Measurements from ENCODE around the gene DAPP1. TPM values are rescaled to one million over a fixed set of nuclear protein-coding genes. Genes with fewer than 3 reads are reported as not detected.

DAPP1 gene
- total and polyA plus RNA-seq, 2 donors: 17.5 to 24.4 TPM

GRCh38 chr4:99803566-99804101 is 13.0 kb upstream of the DAPP1 start:
- no peak for DNase-seq (ENCODE audit: low read depth in 6 of 9, low spot score in 9 of 9)
- Histone ChIP-seq H3K27me3 (ENCODE audit: control insufficient read depth in 2 of 2, insufficient read depth in 1 of 2, low read length in 1 of 2) (no peaks in the 10 kb centered on the region), H3K9me3 (ENCODE audit: control insufficient read depth in 2 of 2, insufficient read depth in 1 of 2, low read length in 1 of 2) (no peaks in the 10 kb centered on the region), H3K27ac (ENCODE audit: low read depth in 1 of 2, low read length in 1 of 2) (no peak overlapping the region), H3K36me3 (ENCODE audit: control insufficient read depth in 2 of 2, insufficient read depth in 2 of 2, low read length in 1 of 2) (no peaks in the 10 kb centered on the region), H3K4me3 (ENCODE audit: low read length in 2 of 2) (no peak overlapping the region), H3K4me1 (ENCODE audit: control insufficient read depth in 2 of 2, insufficient read depth in 2 of 2, low read length in 2 of 2) (no peaks in the 10 kb centered on the region)
- WGBS: 76% methylated on average over 4 of the region's 4 CpGs

GRCh38 chr4:99806545-99806944 is 10.1 kb upstream of the DAPP1 start:
- Histone ChIP-seq H3K27me3 (ENCODE audit: control insufficient read depth in 2 of 2, insufficient read depth in 1 of 2, low read length in 1 of 2) (no peaks in the 10 kb centered on the region), H3K36me3 (ENCODE audit: control insufficient read depth in 2 of 2, insufficient read depth in 2 of 2, low read length in 1 of 2) (no peaks in the 10 kb centered on the region), H3K27ac (ENCODE audit: low read depth in 1 of 2, low read length in 1 of 2) (no peak overlapping the region), H3K9me3 (ENCODE audit: control insufficient read depth in 2 of 2, insufficient read depth in 1 of 2, low read length in 1 of 2) (no peaks in the 10 kb centered on the region), H3K4me1 (ENCODE audit: control insufficient read depth in 2 of 2, insufficient read depth in 2 of 2, low read length in 2 of 2) (no peaks in the 10 kb centered on the region), H3K4me3 (ENCODE audit: low read length in 2 of 2) (no peak overlapping the region)
- DNase-seq (ENCODE audit: low read depth in 6 of 9, low spot score in 9 of 9): no peak
- WGBS: 86% methylated on average over 4 of the region's 4 CpGs

GRCh38 chr4:99807666-99808065 is 9.0 kb upstream of the DAPP1 start:
- Histone ChIP-seq H3K4me1 (ENCODE audit: control insufficient read depth in 2 of 2, insufficient read depth in 2 of 2, low read length in 2 of 2) (no peaks in the 10 kb centered on the region), H3K27ac (ENCODE audit: low read depth in 1 of 2, low read length in 1 of 2) (no peak overlapping the region), H3K4me3 (ENCODE audit: low read length in 2 of 2) (no peak overlapping the region), H3K9me3 (ENCODE audit: control insufficient read depth in 2 of 2, insufficient read depth in 1 of 2, low read length in 1 of 2) (no peaks in the 10 kb centered on the region), H3K27me3 (ENCODE audit: control insufficient read depth in 2 of 2, insufficient read depth in 1 of 2, low read length in 1 of 2) (no peaks in the 10 kb centered on the region), H3K36me3 (ENCODE audit: control insufficient read depth in 2 of 2, insufficient read depth in 2 of 2, low read length in 1 of 2) (no peaks in the 10 kb centered on the region)
- WGBS: 91% methylated on average over 4 of the region's 4 CpGs
- no peak for DNase-seq (ENCODE audit: low read depth in 6 of 9, low spot score in 9 of 9)

GRCh38 chr4:99808260-99808857 is 8.3 kb upstream of the DAPP1 start:
- Histone ChIP-seq H3K9me3 (ENCODE audit: control insufficient read depth in 2 of 2, insufficient read depth in 1 of 2, low read length in 1 of 2) (no peaks in the 10 kb centered on the region), H3K27ac (ENCODE audit: low read depth in 1 of 2, low read length in 1 of 2) (no peak overlapping the region), H3K4me3 (ENCODE audit: low read length in 2 of 2) (no peak overlapping the region), H3K36me3 (ENCODE audit: control insufficient read depth in 2 of 2, insufficient read depth in 2 of 2, low read length in 1 of 2) (no peaks in the 10 kb centered on the region), H3K4me1 (ENCODE audit: control insufficient read depth in 2 of 2, insufficient read depth in 2 of 2, low read length in 2 of 2) (no peaks in the 10 kb centered on the region), H3K27me3 (ENCODE audit: control insufficient read depth in 2 of 2, insufficient read depth in 1 of 2, low read length in 1 of 2) (no peaks in the 10 kb centered on the region)
- peak in 5 of 9 donors; percentile 38 to 70 (median 47) for DNase-seq (ENCODE audit: low read depth in 6 of 9, low spot score in 9 of 9)
- 27% methylated on average over 13 of the region's 13 CpGs for WGBS

GRCh38 chr4:99809326-99809725 is 7.3 kb upstream of the DAPP1 start:
- 94% methylated on average over 1 of the region's 1 CpG for WGBS
- DNase-seq (ENCODE audit: low read depth in 6 of 9, low spot score in 9 of 9): no peak
- no peak overlapping the region for H3K4me3 ChIP-seq (ENCODE audit: low read length in 2 of 2)
- no peaks in the 10 kb centered on the region for H3K4me1 ChIP-seq (ENCODE audit: control insufficient read depth in 2 of 2, insufficient read depth in 2 of 2, low read length in 2 of 2)
- H3K27ac ChIP-seq (ENCODE audit: low read depth in 1 of 2, low read length in 1 of 2): no peak overlapping the region
- H3K36me3 ChIP-seq (ENCODE audit: control insufficient read depth in 2 of 2, insufficient read depth in 2 of 2, low read length in 1 of 2): no peaks in the 10 kb centered on the region
- H3K9me3 ChIP-seq (ENCODE audit: control insufficient read depth in 2 of 2, insufficient read depth in 1 of 2, low read length in 1 of 2): no peaks in the 10 kb centered on the region
- H3K27me3 ChIP-seq (ENCODE audit: control insufficient read depth in 2 of 2, insufficient read depth in 1 of 2, low read length in 1 of 2): no peaks in the 10 kb centered on the region

- no peak overlapping the region for H3K27ac ChIP-seq (ENCODE audit: low read depth in 1 of 2, low read length in 1 of 2)
- DNase-seq (ENCODE audit: low read depth in 6 of 9, low spot score in 9 of 9): no peak
- H3K36me3 ChIP-seq (ENCODE audit: control insufficient read depth in 2 of 2, insufficient read depth in 2 of 2, low read length in 1 of 2): no peaks in the 10 kb centered on the region
- no peaks in the 10 kb centered on the region for H3K27me3 ChIP-seq (ENCODE audit: control insufficient read depth in 2 of 2, insufficient read depth in 1 of 2, low read length in 1 of 2)
- no peaks in the 10 kb centered on the region for H3K9me3 ChIP-seq (ENCODE audit: control insufficient read depth in 2 of 2, insufficient read depth in 1 of 2, low read length in 1 of 2)
- H3K4me3 ChIP-seq (ENCODE audit: low read length in 2 of 2): no peak overlapping the region
- peaks cover 0 to 8% of the 10 kb centered on the region in 2 donors for H3K4me1 ChIP-seq (ENCODE audit: control insufficient read depth in 2 of 2, insufficient read depth in 2 of 2, low read length in 2 of 2)
Observed at GRCh38 chr4:99810536-99810935, 6.1 kb upstream of the DAPP1 start.

GRCh38 chr4:99811117-99811516 is 5.5 kb upstream of the DAPP1 start:
- DNase-seq (ENCODE audit: low read depth in 6 of 9, low spot score in 9 of 9): no peak
- H3K4me1 ChIP-seq (ENCODE audit: control insufficient read depth in 2 of 2, insufficient read depth in 2 of 2, low read length in 2 of 2): peaks cover 0 to 12% of the 10 kb centered on the region in 2 donors
- no peaks in the 10 kb centered on the region for H3K9me3 ChIP-seq (ENCODE audit: control insufficient read depth in 2 of 2, insufficient read depth in 1 of 2, low read length in 1 of 2)
- H3K27ac ChIP-seq (ENCODE audit: low read depth in 1 of 2, low read length in 1 of 2): no peak overlapping the region
- no peaks in the 10 kb centered on the region for H3K36me3 ChIP-seq (ENCODE audit: control insufficient read depth in 2 of 2, insufficient read depth in 2 of 2, low read length in 1 of 2)
- H3K4me3 ChIP-seq (ENCODE audit: low read length in 2 of 2): no peak overlapping the region
- 93% methylated on average over 1 of the region's 1 CpG for WGBS
- no peaks in the 10 kb centered on the region for H3K27me3 ChIP-seq (ENCODE audit: control insufficient read depth in 2 of 2, insufficient read depth in 1 of 2, low read length in 1 of 2)

GRCh38 chr4:99811850-99812249 is 4.8 kb upstream of the DAPP1 start:
- H3K4me3 ChIP-seq (ENCODE audit: low read length in 2 of 2): no peak overlapping the region
- H3K27ac ChIP-seq (ENCODE audit: low read depth in 1 of 2, low read length in 1 of 2): no peak overlapping the region
- 64% methylated on average over 1 of the region's 1 CpG for WGBS
- no peaks in the 10 kb centered on the region for H3K9me3 ChIP-seq (ENCODE audit: control insufficient read depth in 2 of 2, insufficient read depth in 1 of 2, low read length in 1 of 2)
- peak in 2 of 9 donors; percentile 50 to 68 for DNase-seq (ENCODE audit: low read depth in 6 of 9, low spot score in 9 of 9)
- H3K4me1 ChIP-seq (ENCODE audit: control insufficient read depth in 2 of 2, insufficient read depth in 2 of 2, low read length in 2 of 2): peaks cover 0 to 19% of the 10 kb centered on the region in 2 donors
- no peaks in the 10 kb centered on the region for H3K27me3 ChIP-seq (ENCODE audit: control insufficient read depth in 2 of 2, insufficient read depth in 1 of 2, low read length in 1 of 2)
- H3K36me3 ChIP-seq (ENCODE audit: control insufficient read depth in 2 of 2, insufficient read depth in 2 of 2, low read length in 1 of 2): no peaks in the 10 kb centered on the region

- Histone ChIP-seq H3K36me3 (ENCODE audit: control insufficient read depth in 2 of 2, insufficient read depth in 2 of 2, low read length in 1 of 2) (no peaks in the 10 kb centered on the region), H3K27ac (ENCODE audit: low read depth in 1 of 2, low read length in 1 of 2) (peak overlapping the region in 1 of 2 donors; percentile 8), H3K9me3 (ENCODE audit: control insufficient read depth in 2 of 2, insufficient read depth in 1 of 2, low read length in 1 of 2) (no peaks in the 10 kb centered on the region), H3K4me3 (ENCODE audit: low read length in 2 of 2) (no peak overlapping the region), H3K4me1 (ENCODE audit: control insufficient read depth in 2 of 2, insufficient read depth in 2 of 2, low read length in 2 of 2) (peaks cover 0 to 20% of the 10 kb centered on the region in 2 donors), H3K27me3 (ENCODE audit: control insufficient read depth in 2 of 2, insufficient read depth in 1 of 2, low read length in 1 of 2) (no peaks in the 10 kb centered on the region)
- DNase-seq (ENCODE audit: low read depth in 6 of 9, low spot score in 9 of 9): peak in 1 of 9 donors; percentile 26
- 78% methylated on average over 1 of the region's 1 CpG for WGBS
Observed at GRCh38 chr4:99815597-99816011, 1.0 kb upstream of the DAPP1 start.
